ENCODE measurements around the gene RHOV. TPM values are rescaled to one million over a fixed set of nuclear protein-coding genes. Genes with fewer than 3 reads are reported as not detected.

RHOV gene
- total RNA-seq, 4 donors from 2014 or later, result 0.39 to 0.60 TPM; not detected in 2

DNA sequence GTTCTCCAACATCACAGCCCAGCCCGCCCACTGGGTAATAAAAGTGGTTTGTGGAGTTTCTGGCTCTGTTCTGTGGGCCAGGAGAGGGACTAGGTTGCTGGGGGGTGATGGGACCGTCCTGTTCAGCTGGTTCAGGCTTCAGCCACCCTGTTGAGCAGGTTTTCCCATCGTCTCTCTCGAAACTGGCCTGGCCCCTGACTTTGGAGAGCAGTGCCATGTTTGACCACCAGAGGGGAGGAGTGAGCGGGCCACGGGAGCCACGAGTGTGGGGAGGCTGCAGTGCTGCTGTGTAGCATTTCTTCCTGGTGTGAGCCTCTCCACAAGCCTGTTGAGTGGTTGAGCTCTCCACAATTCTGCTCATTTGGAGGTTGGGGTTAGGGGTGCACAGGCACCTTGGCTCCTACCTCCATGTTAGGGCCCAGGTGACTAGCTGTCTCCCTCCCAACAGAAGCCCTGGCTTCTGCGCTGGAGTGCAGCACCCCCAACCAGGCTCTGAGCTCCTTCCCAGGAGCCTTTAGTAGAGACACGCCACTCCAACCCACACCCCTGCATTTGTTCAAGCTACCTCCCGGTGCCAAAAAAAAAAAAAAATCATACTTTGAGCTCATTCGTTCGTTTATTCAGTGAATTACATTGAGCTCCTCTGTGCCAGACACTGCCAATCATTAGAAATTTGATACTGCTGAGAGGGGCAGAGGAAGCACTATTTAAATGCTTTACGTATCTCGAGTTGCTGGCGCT lies 16.3 kb downstream of the RHOV start:
- Histone ChIP-seq H3K36me3 (no peaks in the 10 kb centered on the region), H3K4me1 (peaks cover 0 to 6% (median 0%) of the 10 kb centered on the region in 4 donors), H3K27ac (no peak overlapping the region), H3K9me3 (no peaks in the 10 kb centered on the region), H3K27me3 (no peaks in the 10 kb centered on the region), H3K4me3 (no peak overlapping the region)
- peak; percentile 56 to 69 for DNase-seq (ENCODE audit: low spot score in 2 of 2)
- 29 to 31% methylated on average over 15 of the region's 15 CpGs for WGBS, 2 donors
- TF ChIP-seq POLR2A (IDR thresholded peaks at IDR 0.05) (no peak), EP300 (IDR thresholded peaks at IDR 0.05) (no peak)
- TF ChIP-seq, protein P1, sequence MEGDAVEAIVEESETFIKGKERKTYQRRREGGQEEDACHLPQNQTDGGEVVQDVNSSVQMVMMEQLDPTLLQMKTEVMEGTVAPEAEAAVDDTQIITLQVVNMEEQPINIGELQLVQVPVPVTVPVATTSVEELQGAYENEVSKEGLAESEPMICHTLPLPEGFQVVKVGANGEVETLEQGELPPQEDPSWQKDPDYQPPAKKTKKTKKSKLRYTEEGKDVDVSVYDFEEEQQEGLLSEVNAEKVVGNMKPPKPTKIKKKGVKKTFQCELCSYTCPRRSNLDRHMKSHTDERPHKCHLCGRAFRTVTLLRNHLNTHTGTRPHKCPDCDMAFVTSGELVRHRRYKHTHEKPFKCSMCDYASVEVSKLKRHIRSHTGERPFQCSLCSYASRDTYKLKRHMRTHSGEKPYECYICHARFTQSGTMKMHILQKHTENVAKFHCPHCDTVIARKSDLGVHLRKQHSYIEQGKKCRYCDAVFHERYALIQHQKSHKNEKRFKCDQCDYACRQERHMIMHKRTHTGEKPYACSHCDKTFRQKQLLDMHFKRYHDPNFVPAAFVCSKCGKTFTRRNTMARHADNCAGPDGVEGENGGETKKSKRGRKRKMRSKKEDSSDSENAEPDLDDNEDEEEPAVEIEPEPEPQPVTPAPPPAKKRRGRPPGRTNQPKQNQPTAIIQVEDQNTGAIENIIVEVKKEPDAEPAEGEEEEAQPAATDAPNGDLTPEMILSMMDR (IDR thresholded peaks at IDR 0.05), result peak; percentile 90 to 97 (median 92)

DNA sequence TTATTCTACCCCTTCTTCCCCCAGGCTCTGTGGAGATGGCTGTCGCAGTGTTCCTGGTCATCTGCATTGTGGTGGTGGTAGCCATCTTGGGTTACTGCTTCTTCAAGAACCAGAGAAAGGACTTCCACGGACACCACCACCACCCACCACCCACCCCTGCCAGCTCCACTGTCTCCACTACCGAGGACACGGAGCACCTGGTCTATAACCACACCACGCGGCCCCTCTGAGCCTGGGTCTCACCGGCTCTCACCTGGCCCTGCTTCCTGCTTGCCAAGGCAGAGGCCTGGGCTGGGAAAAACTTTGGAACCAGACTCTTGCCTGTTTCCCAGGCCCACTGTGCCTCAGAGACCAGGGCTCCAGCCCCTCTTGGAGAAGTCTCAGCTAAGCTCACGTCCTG lies 17.3 kb downstream of the RHOV start:
- no peak overlapping the region for H3K4me3 ChIP-seq
- no peaks in the 10 kb centered on the region for H3K9me3 ChIP-seq
- 84 to 92% methylated on average over 7 to 8 of the region's 8 CpGs for WGBS, 2 donors
- DNase-seq (ENCODE audit: low spot score in 2 of 2), result no peak
- H3K36me3 ChIP-seq, result no peaks in the 10 kb centered on the region
- no peak for TF ChIP-seq EP300 (IDR thresholded peaks at IDR 0.05)
- TF ChIP-seq POLR2A (IDR thresholded peaks at IDR 0.05), result no peak
- TF ChIP-seq, protein P1 (IDR thresholded peaks at IDR 0.05), result no peak
- H3K27ac ChIP-seq, result no peak overlapping the region
- no peaks in the 10 kb centered on the region for H3K27me3 ChIP-seq
- peaks cover 0 to 6% (median 0%) of the 10 kb centered on the region in 4 donors for H3K4me1 ChIP-seq

DNA sequence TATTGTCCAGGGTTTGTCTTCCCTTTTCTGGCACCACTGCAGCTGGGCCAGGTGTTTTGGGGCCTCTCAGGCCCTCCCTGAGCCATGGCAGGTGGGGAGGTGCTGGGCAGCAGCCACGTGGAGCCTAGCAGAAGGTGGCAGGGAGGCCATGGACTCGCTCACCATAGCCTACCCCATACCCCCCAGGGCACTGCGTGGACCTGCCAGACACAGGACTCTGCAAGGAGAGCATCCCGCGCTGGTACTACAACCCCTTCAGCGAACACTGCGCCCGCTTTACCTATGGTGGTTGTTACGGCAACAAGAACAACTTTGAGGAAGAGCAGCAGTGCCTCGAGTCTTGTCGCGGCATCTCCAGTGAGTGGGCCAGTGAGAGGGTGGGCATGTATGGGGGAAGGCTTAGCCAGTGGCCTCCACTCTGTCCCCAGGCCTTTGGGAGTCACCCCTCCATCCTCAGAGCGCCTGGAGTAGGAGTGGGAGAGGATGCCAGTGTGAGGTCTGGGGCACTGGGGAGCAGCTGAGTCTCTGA lies 18.3 kb downstream of the RHOV start:
- Histone ChIP-seq H3K27me3 (no peaks in the 10 kb centered on the region), H3K36me3 (no peaks in the 10 kb centered on the region), H3K9me3 (no peaks in the 10 kb centered on the region), H3K4me3 (no peak overlapping the region), H3K4me1 (peaks cover 0 to 6% (median 0%) of the 10 kb centered on the region in 4 donors), H3K27ac (no peak overlapping the region)
- WGBS, 2 donors, result 84 to 92% methylated on average over 8 to 13 of the region's 13 CpGs
- no peak for TF ChIP-seq POLR2A (IDR thresholded peaks at IDR 0.05)
- no peak for TF ChIP-seq EP300 (IDR thresholded peaks at IDR 0.05)
- TF ChIP-seq, protein P1 (IDR thresholded peaks at IDR 0.05), result no peak
- DNase-seq (ENCODE audit: low spot score in 2 of 2), result no peak

DNA sequence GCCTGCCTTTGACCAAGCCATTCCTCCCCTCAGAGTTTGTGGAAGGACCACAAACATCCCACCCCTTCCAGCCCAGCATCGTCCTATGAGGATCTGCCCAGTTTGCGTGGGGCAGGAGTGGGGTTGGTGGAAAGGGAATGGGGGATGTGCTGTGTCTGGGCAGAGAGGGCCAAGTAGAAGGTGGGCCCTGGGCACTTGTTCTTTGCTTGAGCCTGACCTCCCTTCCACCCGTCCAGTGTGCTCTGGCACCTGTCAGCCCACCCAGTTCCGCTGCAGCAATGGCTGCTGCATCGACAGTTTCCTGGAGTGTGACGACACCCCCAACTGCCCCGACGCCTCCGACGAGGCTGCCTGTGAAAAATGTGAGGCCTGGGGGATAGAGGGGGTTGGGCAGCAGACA lies 19.9 kb downstream of the RHOV start:
- Histone ChIP-seq H3K4me3 (no peak overlapping the region), H3K27me3 (no peaks in the 10 kb centered on the region), H3K4me1 (peaks cover 0 to 6% (median 0%) of the 10 kb centered on the region in 4 donors), H3K27ac (no peak overlapping the region), H3K36me3 (no peaks in the 10 kb centered on the region), H3K9me3 (no peaks in the 10 kb centered on the region)
- no peak for DNase-seq (ENCODE audit: low spot score in 2 of 2)
- 64 to 78% methylated on average over 8 to 10 of the region's 10 CpGs for WGBS, 2 donors
- TF ChIP-seq, protein P1 (IDR thresholded peaks at IDR 0.05), result no peak
- TF ChIP-seq POLR2A (IDR thresholded peaks at IDR 0.05), result no peak
- TF ChIP-seq EP300 (IDR thresholded peaks at IDR 0.05), result no peak

DNA sequence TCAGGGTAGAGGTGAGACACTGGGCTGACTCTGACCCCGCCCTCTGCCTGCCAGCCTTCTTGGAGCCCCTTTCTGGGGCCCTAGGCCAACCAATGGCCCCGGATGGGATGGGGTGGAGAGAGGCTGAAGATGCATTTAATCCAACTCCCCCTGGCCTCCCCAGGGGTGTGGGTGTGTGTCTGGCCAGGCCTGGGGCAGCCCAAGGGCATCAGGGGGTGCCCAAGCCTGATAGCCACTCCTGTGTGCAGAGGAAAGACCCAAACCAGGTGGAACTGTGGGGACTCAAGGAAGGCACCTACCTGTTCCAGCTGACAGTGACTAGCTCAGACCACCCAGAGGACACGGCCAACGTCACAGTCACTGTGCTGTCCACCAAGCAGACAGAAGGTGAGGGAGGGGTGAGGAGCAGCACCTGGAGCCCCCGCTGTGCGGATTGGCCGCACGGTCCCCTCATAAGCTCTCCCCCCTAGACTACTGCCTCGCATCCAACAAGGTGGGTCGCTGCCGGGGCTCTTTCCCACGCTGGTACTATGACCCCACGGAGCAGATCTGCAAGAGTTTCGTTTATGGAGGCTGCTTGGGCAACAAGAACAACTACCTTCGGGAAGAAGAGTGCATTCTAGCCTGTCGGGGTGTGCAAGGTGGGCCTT lies 20.7 kb downstream of the RHOV start:
- H3K27me3 ChIP-seq, result no peaks in the 10 kb centered on the region
- no peaks in the 10 kb centered on the region for H3K36me3 ChIP-seq
- H3K9me3 ChIP-seq, result no peaks in the 10 kb centered on the region
- H3K4me1 ChIP-seq, result peaks cover 0 to 6% (median 0%) of the 10 kb centered on the region in 4 donors
- no peak overlapping the region for H3K4me3 ChIP-seq
- no peak overlapping the region for H3K27ac ChIP-seq
- no peak for DNase-seq (ENCODE audit: low spot score in 2 of 2)
- TF ChIP-seq EP300 (IDR thresholded peaks at IDR 0.05) (no peak), POLR2A (IDR thresholded peaks at IDR 0.05) (no peak)
- TF ChIP-seq, protein P1 (IDR thresholded peaks at IDR 0.05), result no peak
- WGBS, 2 donors, result 88 to 89% methylated on average over 13 to 16 of the region's 16 CpGs

Measured in tibial nerve (tissue), 4 donors.